Colonic mucosa (tissue), 4 donors: ENCODE data around the gene SPAG16. TPM values are rescaled to one million over a fixed set of nuclear protein-coding genes. Genes with fewer than 3 reads are reported as not detected.
"Not testable (repeated sequence)": the region's sequence is repeated elsewhere in the genome, so short reads cannot be mapped to it uniquely, and the experiment has no call there.

Experiments used
- DNase-seq: peaks from one replicate; pipeline ENCODE4 v3.0.0-alpha.2; 2020
- H3K27ac ChIP-seq: fragments of 200-600 bp; one replicate; pipeline ENCODE4 v1.8.0; 2021
- H3K27me3 ChIP-seq: fragments of 200-600 bp; one replicate; pipeline ENCODE4 v1.8.0; 2021
- H3K36me3 ChIP-seq: fragments of 200-600 bp; one replicate; pipeline ENCODE4 v1.8.0; 2021
- H3K4me1 ChIP-seq: fragments of 200-600 bp; one replicate; pipeline ENCODE4 v1.8.0; 2021; ENCODE audit warnings: mild to moderate bottlenecking
- H3K4me3 ChIP-seq: fragments of 200-600 bp; one replicate; pipeline ENCODE4 v1.8.0; 2021
- H3K9ac ChIP-seq, 2 donors: one replicate each; pipeline ENCODE4 v1.7.0; 2013; ENCODE audit warnings: control low read depth in 2 of 2, low read depth in 2 of 2, low read length in 2 of 2
- H3K9me3 ChIP-seq: fragments of 200-600 bp; one replicate; pipeline ENCODE4 v1.8.0; 2021
- intact Hi-C: fragments of 100-400 bp; cut with DNase I; formaldehyde crosslinking; loops from one replicate; pipeline ENCODE4 v1.14.1; 2022
- total RNA-seq, 2 donors: library from RNA; stranded (reverse); fragmentation: NEBNext Ultra II Directional in 1 of 2; extraction: Animal tissue kit (Norgen Biotek cat#: 25700) in 1 of 2; gene quantifications; one replicate each; pipeline ENCODE4 v1.2.1, GENCODE V29; 2021
- TF ChIP-seq, protein P1 (sequence below): fragments of 200-600 bp; IDR thresholded peaks from one replicate; pipeline ENCODE4 v1.8.0; 2022; ENCODE audit warnings: antibody characterized with exemption, mild to moderate bottlenecking
- donor health status: healthy.
- donor health status: DM: no; HTN: no; CAD: no.
- donor health status: DM: no; HTN: no; CAD: no.

SPAG16 gene
- total RNA-seq, 2 donors from 2014 or later, result 18.6 to 25.5 TPM

GRCh38 chr2:213696442-213696841, 412.2 kb downstream of the SPAG16 start:
- DNase-seq, result no peak
- H3K4me1 ChIP-seq, result no peaks in the 10 kb centered on the region
- no peaks in the 10 kb centered on the region for H3K9me3 ChIP-seq
- H3K27me3 ChIP-seq, result no peaks in the 10 kb centered on the region
- H3K4me3 ChIP-seq, result no peak overlapping the region
- no peak overlapping the region for H3K9ac ChIP-seq
- intact Hi-C loops, result no loop called here
- TF ChIP-seq, protein P1, sequence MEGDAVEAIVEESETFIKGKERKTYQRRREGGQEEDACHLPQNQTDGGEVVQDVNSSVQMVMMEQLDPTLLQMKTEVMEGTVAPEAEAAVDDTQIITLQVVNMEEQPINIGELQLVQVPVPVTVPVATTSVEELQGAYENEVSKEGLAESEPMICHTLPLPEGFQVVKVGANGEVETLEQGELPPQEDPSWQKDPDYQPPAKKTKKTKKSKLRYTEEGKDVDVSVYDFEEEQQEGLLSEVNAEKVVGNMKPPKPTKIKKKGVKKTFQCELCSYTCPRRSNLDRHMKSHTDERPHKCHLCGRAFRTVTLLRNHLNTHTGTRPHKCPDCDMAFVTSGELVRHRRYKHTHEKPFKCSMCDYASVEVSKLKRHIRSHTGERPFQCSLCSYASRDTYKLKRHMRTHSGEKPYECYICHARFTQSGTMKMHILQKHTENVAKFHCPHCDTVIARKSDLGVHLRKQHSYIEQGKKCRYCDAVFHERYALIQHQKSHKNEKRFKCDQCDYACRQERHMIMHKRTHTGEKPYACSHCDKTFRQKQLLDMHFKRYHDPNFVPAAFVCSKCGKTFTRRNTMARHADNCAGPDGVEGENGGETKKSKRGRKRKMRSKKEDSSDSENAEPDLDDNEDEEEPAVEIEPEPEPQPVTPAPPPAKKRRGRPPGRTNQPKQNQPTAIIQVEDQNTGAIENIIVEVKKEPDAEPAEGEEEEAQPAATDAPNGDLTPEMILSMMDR, result no peak
- H3K36me3 ChIP-seq, result no peaks in the 10 kb centered on the region
- no peak overlapping the region for H3K27ac ChIP-seq

- H3K9me3 ChIP-seq, H3K4me3 ChIP-seq, H3K27me3 ChIP-seq, H3K4me1 ChIP-seq, intact Hi-C loops, H3K27ac ChIP-seq, H3K36me3 ChIP-seq, DNase-seq, H3K9ac ChIP-seq: not testable (repeated sequence)
Observed at GRCh38 chr2:213701365-213701764, 417.1 kb downstream of the SPAG16 start.

GRCh38 chr2:213703406-213704098, 419.3 kb downstream of the SPAG16 start:
- Histone ChIP-seq H3K27me3 (no peaks in the 10 kb centered on the region), H3K27ac (no peak overlapping the region), H3K9ac (no peak overlapping the region), H3K36me3 (no peaks in the 10 kb centered on the region), H3K4me3 (no peak overlapping the region), H3K9me3 (no peaks in the 10 kb centered on the region), H3K4me1 (no peaks in the 10 kb centered on the region)
- DNase-seq, result no peak
- TF ChIP-seq, protein P1, result no peak
- intact Hi-C loops, result no loop called here

- H3K27me3 ChIP-seq, result no peaks in the 10 kb centered on the region
- no peaks in the 10 kb centered on the region for H3K36me3 ChIP-seq
- TF ChIP-seq, protein P1, result no peak
- no peak for DNase-seq
- no peaks in the 10 kb centered on the region for H3K4me1 ChIP-seq
- H3K9ac ChIP-seq, result no peak overlapping the region
- no peaks in the 10 kb centered on the region for H3K9me3 ChIP-seq
- no peak overlapping the region for H3K27ac ChIP-seq
- no peak overlapping the region for H3K4me3 ChIP-seq
- intact Hi-C loops, result no loop called here
Observed at GRCh38 chr2:213710164-213710563, 425.9 kb downstream of the SPAG16 start.

GRCh38 chr2:213718411-213718810, 434.1 kb downstream of the SPAG16 start:
- H3K9ac ChIP-seq, intact Hi-C loops, H3K27ac ChIP-seq, DNase-seq, H3K9me3 ChIP-seq, H3K4me3 ChIP-seq, H3K4me1 ChIP-seq, H3K27me3 ChIP-seq, H3K36me3 ChIP-seq: not testable (repeated sequence)

GRCh38 chr2:213722565-213722964, 438.3 kb downstream of the SPAG16 start:
- no peaks in the 10 kb centered on the region for H3K27me3 ChIP-seq
- no peak overlapping the region for H3K4me3 ChIP-seq
- no peaks in the 10 kb centered on the region for H3K9me3 ChIP-seq
- no peak for DNase-seq
- H3K27ac ChIP-seq, result no peak overlapping the region
- H3K36me3 ChIP-seq, result no peaks in the 10 kb centered on the region
- H3K4me1 ChIP-seq, result no peaks in the 10 kb centered on the region
- TF ChIP-seq, protein P1, result no peak
- H3K9ac ChIP-seq, result no peak overlapping the region
- intact Hi-C loops, result no loop called here
